ENCODE results near the gene PHLDB3.
A peak's percentile ranks its signal among the peaks of the same experiment; 100 is the strongest.

Gene PHLDB3

DNA sequence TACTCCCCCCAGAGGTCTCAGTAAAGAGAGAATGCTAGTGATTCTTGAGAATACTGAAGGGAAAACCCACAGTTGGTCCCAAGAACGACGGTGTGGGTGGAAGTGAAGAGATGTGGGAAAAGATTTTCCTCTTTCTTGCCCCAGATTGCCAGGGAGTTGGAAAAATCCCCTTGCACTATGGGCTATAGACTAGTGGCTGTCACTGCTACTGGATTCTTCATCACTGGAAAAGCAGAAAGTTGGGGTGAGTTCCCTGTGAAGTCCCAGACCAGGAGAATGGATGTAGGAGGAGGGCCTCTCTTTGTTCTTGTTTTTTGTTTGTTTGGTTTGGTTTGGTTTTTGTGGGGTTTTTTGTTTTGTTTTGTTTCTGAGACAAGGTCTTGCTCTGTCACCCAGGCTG lies 50.5 kb downstream of the PHLDB3 start:
- Histone ChIP-seq H3K27me3 (ENCODE audit: control insufficient read depth in 1 of 2, insufficient read depth in 1 of 2, low read length in 2 of 2) (peaks cover 12% of the 10 kb centered on the region in 2 experiments), H3K27ac (ENCODE audit: low read length, poor library complexity, severe bottlenecking) (no peak overlapping the region), H2AFZ (ENCODE audit: low read depth, low read length) (no peak overlapping the region), H3K14ac (ENCODE audit: low read length in 2 of 2) (no peak overlapping the region), H3K4ac (ENCODE audit: low read depth in 1 of 2, low read length in 2 of 2) (no peak overlapping the region), H3K9ac (ENCODE audit: low read length) (no peak overlapping the region), H3K4me3 (ENCODE audit: insufficient read depth in 1 of 2, low read depth in 1 of 2, low read length in 2 of 2) (no peak overlapping the region), H3K9me3 (ENCODE audit: control insufficient read depth, low read length) (no peaks in the 10 kb centered on the region), H2BK12ac (ENCODE audit: low read length in 2 of 2) (no peak overlapping the region), H2BK120ac (ENCODE audit: low read depth, low read length) (no peak overlapping the region), H3K23ac (ENCODE audit: low read length in 2 of 2) (no peak overlapping the region), H3K18ac (ENCODE audit: low read depth in 1 of 2, low read length in 2 of 2) (no peak overlapping the region), H2BK15ac (ENCODE audit: low read depth, poor library complexity, severe bottlenecking) (no peak overlapping the region), H4K8ac (ENCODE audit: low read length) (no peak overlapping the region), H3K4me1 (ENCODE audit: control insufficient read depth, insufficient read depth, low read depth, low read length) (no peaks in the 10 kb centered on the region), H2BK5ac (ENCODE audit: low read depth, low read length, poor library complexity, severe bottlenecking) (no peak overlapping the region), H3K36me3 (ENCODE audit: control insufficient read depth in 1 of 2, insufficient read depth in 2 of 2, low read depth in 1 of 2, low read length in 2 of 2) (no peaks in the 10 kb centered on the region), H4K91ac (ENCODE audit: low read length) (no peak overlapping the region), H2AK5ac (ENCODE audit: low read length, severe bottlenecking) (no peak overlapping the region), H3K4me2 (ENCODE audit: low read length, poor library complexity, severe bottlenecking) (no peak overlapping the region), H3K79me1 (replicated peaks; ENCODE audit: low read length, poor library complexity, severe bottlenecking) (no peaks in the 10 kb centered on the region)
- WGBS = 83% methylated on average over 2 of the region's 2 CpGs
- no peak for DNase-seq

DNA sequence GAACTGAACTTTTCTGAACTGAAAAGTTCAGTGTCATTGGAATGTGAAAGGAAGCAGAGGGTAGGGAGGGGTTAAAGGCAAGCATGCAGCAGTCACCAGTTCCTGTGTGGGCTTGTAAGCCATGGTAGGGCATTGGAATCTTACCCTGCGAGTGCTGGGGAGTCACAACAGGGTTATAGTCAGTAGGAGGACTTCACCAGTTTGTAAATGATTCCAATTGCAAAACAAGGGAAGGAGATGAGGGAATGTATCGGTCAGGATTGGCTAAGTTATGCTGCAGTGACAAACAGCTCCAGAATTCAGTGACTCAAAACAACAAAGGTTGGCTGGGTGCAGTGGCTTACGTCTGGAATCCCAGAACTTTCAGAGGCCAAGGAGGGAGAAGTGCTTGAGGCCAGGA lies 52.0 kb downstream of the PHLDB3 start:
- Histone ChIP-seq H2BK15ac (ENCODE audit: low read depth, poor library complexity, severe bottlenecking) (no peak overlapping the region), H3K4me3 (ENCODE audit: insufficient read depth in 1 of 2, low read depth in 1 of 2, low read length in 2 of 2) (no peak overlapping the region), H3K9me3 (ENCODE audit: control insufficient read depth, low read length) (no peaks in the 10 kb centered on the region), H3K27me3 (ENCODE audit: control insufficient read depth in 1 of 2, insufficient read depth in 1 of 2, low read length in 2 of 2) (peaks cover 9 to 12% of the 10 kb centered on the region in 2 experiments), H2BK12ac (ENCODE audit: low read length in 2 of 2) (no peak overlapping the region), H3K36me3 (ENCODE audit: control insufficient read depth in 1 of 2, insufficient read depth in 2 of 2, low read depth in 1 of 2, low read length in 2 of 2) (no peaks in the 10 kb centered on the region), H3K14ac (ENCODE audit: low read length in 2 of 2) (no peak overlapping the region), H2BK5ac (ENCODE audit: low read depth, low read length, poor library complexity, severe bottlenecking) (no peak overlapping the region), H2BK120ac (ENCODE audit: low read depth, low read length) (no peak overlapping the region), H2AK5ac (ENCODE audit: low read length, severe bottlenecking) (no peak overlapping the region), H3K23ac (ENCODE audit: low read length in 2 of 2) (no peak overlapping the region), H3K4me2 (ENCODE audit: low read length, poor library complexity, severe bottlenecking) (no peak overlapping the region), H2AFZ (ENCODE audit: low read depth, low read length) (no peak overlapping the region), H3K18ac (ENCODE audit: low read depth in 1 of 2, low read length in 2 of 2) (no peak overlapping the region), H3K4me1 (ENCODE audit: control insufficient read depth, insufficient read depth, low read depth, low read length) (no peaks in the 10 kb centered on the region), H3K9ac (ENCODE audit: low read length) (no peak overlapping the region), H3K79me1 (replicated peaks; ENCODE audit: low read length, poor library complexity, severe bottlenecking) (no peaks in the 10 kb centered on the region), H4K91ac (ENCODE audit: low read length) (no peak overlapping the region), H3K4ac (ENCODE audit: low read depth in 1 of 2, low read length in 2 of 2) (no peak overlapping the region), H3K27ac (ENCODE audit: low read length, poor library complexity, severe bottlenecking) (no peak overlapping the region), H4K8ac (ENCODE audit: low read length) (no peak overlapping the region)
- 70% methylated on average over 3 of the region's 3 CpGs for WGBS
- no peak for DNase-seq

DNA sequence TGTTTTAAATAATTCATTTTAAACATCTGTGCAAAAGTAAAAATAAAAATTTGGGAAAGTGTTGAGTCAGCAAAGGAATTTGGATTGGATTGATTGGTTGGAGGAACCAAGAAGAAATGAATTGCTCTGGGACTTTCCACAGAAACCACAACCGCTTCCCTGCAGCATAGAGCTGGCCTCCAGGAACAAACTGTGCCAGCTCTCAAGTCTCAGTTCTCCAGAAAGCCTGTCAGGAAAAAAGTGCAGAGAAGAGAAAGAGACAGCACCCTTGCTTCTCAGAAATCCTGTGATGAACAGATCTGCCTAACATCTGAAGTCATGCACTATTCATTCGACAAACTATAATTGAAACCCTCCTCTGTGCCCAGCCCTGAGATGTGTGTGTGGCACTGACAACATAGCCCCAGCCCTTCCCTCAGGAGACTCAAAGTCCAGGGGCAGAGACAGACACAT lies 54.0 kb downstream of the PHLDB3 start:
- H3K23ac ChIP-seq (ENCODE audit: low read length in 2 of 2) = no peak overlapping the region
- H4K8ac ChIP-seq (ENCODE audit: low read length) = no peak overlapping the region
- 93% methylated on average over 2 of the region's 2 CpGs for WGBS
- H3K9me3 ChIP-seq (ENCODE audit: control insufficient read depth, low read length) = no peaks in the 10 kb centered on the region
- no peak overlapping the region for H2BK12ac ChIP-seq (ENCODE audit: low read length in 2 of 2)
- H2AK5ac ChIP-seq (ENCODE audit: low read length, severe bottlenecking) = no peak overlapping the region
- H3K4me2 ChIP-seq (ENCODE audit: low read length, poor library complexity, severe bottlenecking) = no peak overlapping the region
- H3K79me1 ChIP-seq (replicated peaks; ENCODE audit: low read length, poor library complexity, severe bottlenecking) = no peaks in the 10 kb centered on the region
- no peak overlapping the region for H3K9ac ChIP-seq (ENCODE audit: low read length)
- H3K4me1 ChIP-seq (ENCODE audit: control insufficient read depth, insufficient read depth, low read depth, low read length) = peaks cover 1% of the 10 kb centered on the region
- no peak overlapping the region for H3K27ac ChIP-seq (ENCODE audit: low read length, poor library complexity, severe bottlenecking)
- H3K4me3 ChIP-seq (ENCODE audit: insufficient read depth in 1 of 2, low read depth in 1 of 2, low read length in 2 of 2) = no peak overlapping the region
- no peak overlapping the region for H2BK5ac ChIP-seq (ENCODE audit: low read depth, low read length, poor library complexity, severe bottlenecking)
- H3K27me3 ChIP-seq (ENCODE audit: control insufficient read depth in 1 of 2, insufficient read depth in 1 of 2, low read length in 2 of 2) = peaks cover 8 to 12% of the 10 kb centered on the region in 2 experiments
- no peak overlapping the region for H3K14ac ChIP-seq (ENCODE audit: low read length in 2 of 2)
- peak; percentile 36 for DNase-seq
- no peak overlapping the region for H2BK15ac ChIP-seq (ENCODE audit: low read depth, poor library complexity, severe bottlenecking)
- no peak overlapping the region for H3K4ac ChIP-seq (ENCODE audit: low read depth in 1 of 2, low read length in 2 of 2)
- no peak overlapping the region for H4K91ac ChIP-seq (ENCODE audit: low read length)
- H2BK120ac ChIP-seq (ENCODE audit: low read depth, low read length) = no peak overlapping the region
- H3K36me3 ChIP-seq (ENCODE audit: control insufficient read depth in 1 of 2, insufficient read depth in 2 of 2, low read depth in 1 of 2, low read length in 2 of 2) = no peaks in the 10 kb centered on the region
- no peak overlapping the region for H3K18ac ChIP-seq (ENCODE audit: low read depth in 1 of 2, low read length in 2 of 2)
- H2AFZ ChIP-seq (ENCODE audit: low read depth, low read length) = no peak overlapping the region

DNA sequence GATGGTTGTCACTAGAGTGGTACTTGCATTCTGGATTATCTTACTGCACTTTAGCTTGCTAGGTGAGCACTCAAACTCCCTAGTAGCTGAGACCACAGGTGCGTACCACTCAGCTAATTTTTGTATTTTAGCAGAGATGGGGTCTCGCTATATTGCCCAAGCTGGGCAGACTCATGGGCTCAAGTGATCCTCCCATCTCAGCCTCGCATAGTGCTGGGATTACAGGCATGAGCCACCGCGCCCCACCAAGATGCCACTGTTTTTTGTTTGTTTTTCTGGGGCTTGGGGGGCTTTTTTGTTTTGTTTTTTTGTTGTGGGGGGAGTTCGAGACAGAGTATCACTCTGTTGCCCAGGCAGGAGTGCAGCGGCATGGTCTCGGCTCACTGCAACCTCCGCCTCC lies 56.9 kb downstream of the PHLDB3 start:
- H2BK5ac ChIP-seq (ENCODE audit: low read depth, low read length, poor library complexity, severe bottlenecking) = no peak overlapping the region
- no peaks in the 10 kb centered on the region for H3K9me3 ChIP-seq (ENCODE audit: control insufficient read depth, low read length)
- no peak overlapping the region for H3K9ac ChIP-seq (ENCODE audit: low read length)
- H2AFZ ChIP-seq (ENCODE audit: low read depth, low read length) = no peak overlapping the region
- no peak overlapping the region for H4K8ac ChIP-seq (ENCODE audit: low read length)
- DNase-seq = no peak
- no peak overlapping the region for H2AK5ac ChIP-seq (ENCODE audit: low read length, severe bottlenecking)
- H2BK120ac ChIP-seq (ENCODE audit: low read depth, low read length) = no peak overlapping the region
- no peak overlapping the region for H4K91ac ChIP-seq (ENCODE audit: low read length)
- H3K36me3 ChIP-seq (ENCODE audit: control insufficient read depth in 1 of 2, insufficient read depth in 2 of 2, low read depth in 1 of 2, low read length in 2 of 2) = no peaks in the 10 kb centered on the region
- no peak overlapping the region for H3K23ac ChIP-seq (ENCODE audit: low read length in 2 of 2)
- H3K27me3 ChIP-seq (ENCODE audit: control insufficient read depth in 1 of 2, insufficient read depth in 1 of 2, low read length in 2 of 2) = peaks cover 4 to 8% of the 10 kb centered on the region in 2 experiments
- WGBS = 86% methylated on average over 9 of the region's 9 CpGs
- H3K27ac ChIP-seq (ENCODE audit: low read length, poor library complexity, severe bottlenecking) = no peak overlapping the region
- H3K4me2 ChIP-seq (ENCODE audit: low read length, poor library complexity, severe bottlenecking) = no peak overlapping the region
- H2BK12ac ChIP-seq (ENCODE audit: low read length in 2 of 2) = no peak overlapping the region
- H2BK15ac ChIP-seq (ENCODE audit: low read depth, poor library complexity, severe bottlenecking) = no peak overlapping the region
- no peak overlapping the region for H3K4ac ChIP-seq (ENCODE audit: low read depth in 1 of 2, low read length in 2 of 2)
- H3K79me1 ChIP-seq (replicated peaks; ENCODE audit: low read length, poor library complexity, severe bottlenecking) = no peaks in the 10 kb centered on the region
- no peak overlapping the region for H3K14ac ChIP-seq (ENCODE audit: low read length in 2 of 2)
- H3K4me1 ChIP-seq (ENCODE audit: control insufficient read depth, insufficient read depth, low read depth, low read length) = peaks cover 6% of the 10 kb centered on the region
- H3K18ac ChIP-seq (ENCODE audit: low read depth in 1 of 2, low read length in 2 of 2) = no peak overlapping the region
- H3K4me3 ChIP-seq (ENCODE audit: insufficient read depth in 1 of 2, low read depth in 1 of 2, low read length in 2 of 2) = no peak overlapping the region
